Vagina (tissue), 2 donors: ENCODE measurements around the gene PRSS1.

ENCODE experiments used
- CTCF ChIP-seq, 3 experiments: fragments of 450-650 bp in 2 of 3; fragments of 200-600 bp in 1 of 3; sonication (generic) in 1 of 3; IDR thresholded peaks; one replicate each; pipeline ENCODE4 v1.5.1; 2017 to 2019; ENCODE audit warnings: antibody characterized with exemption in 3 of 3, mild to moderate bottlenecking in 2 of 3, moderate library complexity in 2 of 3
- POLR2A ChIP-seq, 2 donors: fragments of 450-650 bp; IDR thresholded peaks; one replicate each; pipeline ENCODE4 v1.6.1; 2017; ENCODE audit warnings: antibody characterized with exemption in 2 of 2, mild to moderate bottlenecking in 2 of 2, moderate library complexity in 2 of 2
- POLR2AphosphoS5 ChIP-seq, 2 donors: sonication (generic); formaldehyde crosslinking; IDR thresholded peaks; one replicate each; pipeline ENCODE4 v1.9.0; 2017; ENCODE audit warnings: antibody characterized with exemption in 2 of 2, mild to moderate bottlenecking in 2 of 2, low read depth in 1 of 2; ENCODE audit not compliant: insufficient read depth in 1 of 2

GRCh38 chr7:142784716-142785115, 35.4 kb downstream of the PRSS1 start:
- TF ChIP-seq CTCF (IDR thresholded peaks at IDR 0.05) (no peak), POLR2AphosphoS5 (IDR thresholded peaks at IDR 0.05; ENCODE audit: insufficient read depth in 1 of 2, low read depth in 1 of 2) (no peak), POLR2A (IDR thresholded peaks at IDR 0.05) (no peak)
